HT1080 (cell line): ENCODE measurements around the gene STX7. TPM values are rescaled to one million over a fixed set of nuclear protein-coding genes. Genes with fewer than 3 reads are reported as not detected.
A peak's percentile ranks its signal among the peaks of the same experiment; 100 is the strongest.

Source experiments
- DNase-seq: peaks from one replicate; pipeline ENCODE4 v3.0.0-alpha.2; 2015; ENCODE audit warnings: low read depth
- total RNA-seq: library from RNA; depleted of rRNA; stranded (reverse); fragments of >200 nt; shearing (Covaris generic); gene quantifications from 2 replicates; pipeline ENCODE4 v1.2.3, GENCODE V29; 2014

STX7 gene
- total RNA-seq, 1 experiment from 2014 or later = 23.4 TPM

GRCh38 chr6:132506869-132507808, 5.8 kb downstream of the STX7 start:
- DNase-seq = no peak

- no peak for DNase-seq
These were observed 6.5 kb downstream of the STX7 start for GRCh38 chr6:132506461-132506860.

DNA sequence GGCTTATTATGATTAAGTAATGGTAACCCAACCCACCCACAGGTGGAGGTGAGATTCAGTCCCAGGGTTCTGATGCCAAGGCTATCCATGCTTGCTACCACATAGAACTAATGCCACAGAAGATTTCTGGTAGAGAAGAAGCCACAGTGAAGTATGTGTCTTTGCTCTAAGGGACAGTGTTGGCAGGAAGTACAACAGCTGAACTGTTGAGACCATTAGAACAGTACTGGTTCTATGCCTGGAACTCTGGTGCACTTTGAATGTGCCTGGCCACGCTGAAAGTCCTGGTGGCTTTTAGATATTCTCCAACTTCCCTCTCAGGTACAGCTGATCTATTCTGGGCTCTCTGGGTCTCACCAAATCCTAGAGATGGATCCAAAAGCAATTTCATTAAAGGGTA, 7.8 kb downstream of the STX7 start:
- DNase-seq = no peak

- DNase-seq = no peak
These were observed 8.2 kb downstream of the STX7 start for GRCh38 chr6:132504757-132505156.

GRCh38 chr6:132499757-132500156, 13.2 kb downstream of the STX7 start:
- no peak for DNase-seq

DNA sequence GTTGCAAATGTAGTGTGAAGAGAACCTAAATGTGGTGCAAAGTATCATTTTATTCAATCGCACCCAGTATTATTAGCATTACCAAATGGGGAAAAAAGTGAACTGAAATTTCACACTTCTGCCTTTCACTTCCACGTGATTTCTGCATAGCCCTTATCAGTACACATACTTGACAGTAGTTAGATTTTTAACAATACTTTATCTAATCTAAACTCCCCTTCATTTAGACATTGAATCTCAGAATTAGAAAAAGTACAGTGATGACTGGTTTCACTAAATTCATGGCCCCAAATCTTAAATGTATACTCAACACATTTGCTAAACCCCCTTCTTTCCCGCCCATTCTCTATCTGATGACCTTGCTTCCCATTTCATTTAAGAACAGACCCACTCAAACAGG, 14.3 kb downstream of the STX7 start:
- no peak for DNase-seq

GRCh38 chr6:132496519-132497180, 16.3 kb downstream of the STX7 start:
- DNase-seq = no peak

GRCh38 chr6:132495604-132496079, 17.3 kb downstream of the STX7 start:
- DNase-seq = no peak

GRCh38 chr6:132494954-132495353, 18.0 kb downstream of the STX7 start:
- no peak for DNase-seq

DNA sequence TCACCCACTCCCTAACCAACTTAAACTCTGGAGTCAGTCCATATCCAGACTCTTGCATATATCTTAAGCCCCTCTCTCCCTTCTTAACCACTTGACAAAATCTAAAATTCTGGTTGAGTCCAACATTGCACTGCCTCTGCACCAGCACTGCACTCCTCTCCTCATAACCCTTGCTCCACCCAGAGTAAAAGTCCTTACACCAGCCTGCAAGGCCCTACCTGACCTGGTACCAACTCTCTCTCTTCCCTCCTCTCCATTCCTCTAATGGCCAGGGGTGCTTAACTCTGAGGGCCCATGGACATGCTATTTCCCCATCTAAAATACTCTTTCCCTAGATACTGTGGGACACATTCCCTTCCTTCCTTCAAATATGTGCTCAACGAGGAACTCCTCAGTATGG, 21.0 kb downstream of the STX7 start:
- DNase-seq = no peak

- DNase-seq = no peak
These were observed 21.6 kb downstream of the STX7 start for GRCh38 chr6:132491303-132491702.

- DNase-seq = no peak
These were observed 22.3 kb downstream of the STX7 start for GRCh38 chr6:132490478-132491204.

GRCh38 chr6:132490024-132490423, 22.9 kb downstream of the STX7 start:
- DNase-seq = peak; percentile 41

- DNase-seq = no peak
These were observed 23.5 kb downstream of the STX7 start for GRCh38 chr6:132489376-132489775.

- DNase-seq = no peak
These were observed 25.2 kb downstream of the STX7 start for GRCh38 chr6:132487762-132488161.

DNA sequence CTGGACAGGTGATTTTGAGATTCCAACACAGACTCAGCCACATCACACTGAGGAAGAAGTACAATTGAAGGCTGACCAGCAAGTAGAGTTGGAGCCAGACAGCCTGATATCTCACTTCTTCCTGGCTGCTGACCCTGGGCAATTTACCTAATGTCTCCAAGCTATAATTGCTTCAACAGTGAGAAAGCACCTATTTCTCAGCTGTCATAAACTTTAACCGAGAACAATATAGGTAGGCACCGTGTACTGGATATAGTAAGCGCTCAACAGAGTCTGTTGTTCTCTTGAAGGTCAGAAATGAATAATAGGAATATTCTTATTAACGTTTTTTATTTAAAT, 28.3 kb downstream of the STX7 start:
- DNase-seq = no peak

GRCh38 chr6:132483779-132484679, 28.9 kb downstream of the STX7 start:
- peak; percentile 50 for DNase-seq

GRCh38 chr6:132482581-132482980, 30.3 kb downstream of the STX7 start:
- no peak for DNase-seq

DNA sequence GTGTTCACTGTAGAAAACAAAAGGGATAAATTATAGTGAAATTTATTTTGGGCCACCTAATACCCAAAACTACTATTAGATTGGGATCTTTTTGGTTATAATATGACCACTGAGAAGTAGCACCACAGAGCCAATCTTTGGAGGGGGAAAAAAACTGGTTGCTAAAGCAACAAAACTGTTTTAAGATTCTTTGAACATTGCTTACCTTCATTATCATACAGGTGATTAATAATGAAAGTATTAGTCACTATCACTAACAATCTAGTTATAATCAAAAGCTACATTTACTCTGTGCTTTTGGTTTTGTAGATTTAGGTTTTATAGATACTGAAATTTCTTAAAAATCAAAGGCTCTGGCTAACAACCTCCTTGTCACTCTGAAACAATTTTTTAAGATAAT, 31.7 kb downstream of the STX7 start:
- DNase-seq = no peak

DNA sequence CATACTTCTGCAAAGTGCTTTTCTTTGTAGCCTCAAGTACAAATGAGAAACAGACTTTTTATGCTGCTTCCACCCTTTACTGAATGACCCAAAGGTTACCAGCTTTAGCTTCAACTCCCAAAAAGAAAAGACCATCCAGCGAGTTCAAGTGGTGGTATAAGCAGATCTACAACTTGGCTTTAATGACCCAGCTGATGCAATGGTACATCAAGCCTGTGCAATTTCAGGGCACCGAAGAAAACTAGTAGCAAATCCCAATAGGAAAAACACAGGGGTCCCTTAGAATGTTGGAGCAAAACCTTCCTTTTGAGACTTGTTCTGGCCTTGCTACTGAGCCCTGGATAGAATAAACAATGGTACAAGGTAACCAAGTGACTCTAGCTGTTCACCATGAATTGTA, 33.8 kb downstream of the STX7 start:
- no peak for DNase-seq

GRCh38 chr6:132478674-132479073, 34.2 kb downstream of the STX7 start:
- no peak for DNase-seq
